ENCODE data around the gene KRT7. TPM values are rescaled to one million over a fixed set of nuclear protein-coding genes. Genes with fewer than 3 reads are reported as not detected.

The KRT7 gene
- total RNA-seq, 1 experiment from 2014 or later = 10.0 TPM

DNA sequence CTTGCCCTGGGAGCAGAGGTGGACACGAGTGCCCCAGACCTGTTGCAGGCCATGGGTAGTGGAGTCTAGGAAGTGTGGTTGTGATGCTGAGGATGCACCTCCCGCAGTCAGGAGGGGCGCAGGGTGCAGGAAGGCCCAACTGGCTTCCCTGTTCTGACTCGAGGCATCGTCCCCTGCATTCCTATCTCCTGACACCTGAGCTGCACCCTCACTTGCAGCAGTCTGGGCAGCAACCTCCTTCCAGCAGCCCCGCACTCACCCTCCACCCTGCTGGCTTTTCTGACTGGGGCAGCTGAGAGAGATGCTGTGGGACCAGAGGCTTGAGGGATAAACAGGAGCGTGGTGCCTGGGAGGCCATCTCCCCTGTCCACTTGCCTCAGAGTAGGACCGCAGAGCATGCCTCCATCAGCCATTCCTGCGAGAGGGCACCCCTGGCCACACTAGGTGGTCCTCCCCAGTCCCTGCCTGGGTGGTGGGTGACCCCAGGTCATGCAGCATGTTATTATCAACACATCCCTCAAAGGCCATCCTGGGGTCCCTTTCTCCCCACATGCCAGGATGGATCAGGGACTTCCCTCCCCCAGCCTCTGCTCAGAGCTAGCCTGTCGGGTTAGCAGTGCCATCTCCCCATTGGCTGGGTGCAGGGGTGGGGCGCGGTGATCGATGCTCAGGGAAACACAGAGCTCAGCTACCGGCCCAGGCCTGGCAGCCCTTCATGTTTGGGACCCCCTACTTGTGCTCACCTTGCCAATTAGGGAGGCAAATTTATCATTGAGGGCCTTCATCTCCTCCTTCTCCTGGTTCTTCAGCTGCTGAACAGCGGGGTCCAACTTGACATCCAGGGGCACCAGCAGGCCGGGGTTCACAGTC lies 41.9 kb upstream of the KRT7 start:
- Histone ChIP-seq H3K79me2 (ENCODE audit: insufficient read depth, low read length) (no peaks in the 10 kb centered on the region), H3K27me3 (ENCODE audit: insufficient read depth, low read length) (no peaks in the 10 kb centered on the region), H4K91ac (ENCODE audit: insufficient read length, low read depth, low read length) (no peak overlapping the region), H3K9ac (ENCODE audit: extremely low read depth, insufficient read length, low read length) (no peak overlapping the region), H4K8ac (replicated peaks; ENCODE audit: insufficient read length, low read depth, low read length) (no peak overlapping the region), H3K4ac (ENCODE audit: low read depth, low read length) (no peak overlapping the region), H3K18ac (ENCODE audit: insufficient read length, low read depth, low read length) (no peak overlapping the region), H4K20me1 (ENCODE audit: control insufficient read depth, insufficient read depth, insufficient read length) (no peaks in the 10 kb centered on the region), H4K5ac (ENCODE audit: insufficient read length, low read depth, low read length) (no peak overlapping the region), H3K79me1 (ENCODE audit: insufficient read depth, low read depth, low read length, poor library complexity, severe bottlenecking) (no peaks in the 10 kb centered on the region), H3K14ac (ENCODE audit: insufficient read depth, low read length) (no peak overlapping the region), H2AFZ (ENCODE audit: low read length) (no peak overlapping the region), H3K4me1 (ENCODE audit: insufficient read depth, low read length) (no peaks in the 10 kb centered on the region), H2BK120ac (ENCODE audit: low read depth, low read length, poor library complexity, severe bottlenecking) (no peak overlapping the region), H2BK15ac (ENCODE audit: low read depth, low read length) (no peak overlapping the region), H2AK5ac (ENCODE audit: insufficient read length, low read length) (no peak overlapping the region), H3K4me2 (ENCODE audit: insufficient read depth, insufficient read length, low read length) (no peak overlapping the region), H2BK20ac (ENCODE audit: low read depth, low read length, poor library complexity, severe bottlenecking) (no peak overlapping the region), H2BK5ac (ENCODE audit: insufficient read length, low read length) (no peak overlapping the region), H3K9me3 (ENCODE audit: control insufficient read depth, low read depth, low read length) (no peaks in the 10 kb centered on the region), H3K23ac (ENCODE audit: insufficient read length, low read depth, low read length) (no peak overlapping the region), H2BK12ac (ENCODE audit: insufficient read length, low read depth, low read length) (no peak overlapping the region), H3K23me2 (ENCODE audit: insufficient read length, low read depth, low read length, poor library complexity, severe bottlenecking) (no peaks in the 10 kb centered on the region), H3T11ph (ENCODE audit: low read length) (no peak overlapping the region), H3K27ac (ENCODE audit: insufficient read length, low read depth, low read length) (no peak overlapping the region), H3K56ac (ENCODE audit: insufficient read length, low read depth, low read length) (no peak overlapping the region)
- no CpG with 5 or more reads among the region's 16 CpGs for WGBS (ENCODE audit: extremely low coverage, insufficient read length, low lambda C conversion rate)
- H3K9me3 Mint-ChIP-seq = no peaks in the 10 kb centered on the region
- no peaks in the 10 kb centered on the region for H3K36me3 Mint-ChIP-seq (ENCODE audit: insufficient read depth in 1 of 3, low read depth in 3 of 3)
- H3K4me1 Mint-ChIP-seq = peaks cover 10 to 52% of the 10 kb centered on the region in 2 experiments
- H3K27ac Mint-ChIP-seq = no peak overlapping the region
- no peak overlapping the region for H3K4me3 Mint-ChIP-seq
- TF ChIP-seq, protein P1, sequence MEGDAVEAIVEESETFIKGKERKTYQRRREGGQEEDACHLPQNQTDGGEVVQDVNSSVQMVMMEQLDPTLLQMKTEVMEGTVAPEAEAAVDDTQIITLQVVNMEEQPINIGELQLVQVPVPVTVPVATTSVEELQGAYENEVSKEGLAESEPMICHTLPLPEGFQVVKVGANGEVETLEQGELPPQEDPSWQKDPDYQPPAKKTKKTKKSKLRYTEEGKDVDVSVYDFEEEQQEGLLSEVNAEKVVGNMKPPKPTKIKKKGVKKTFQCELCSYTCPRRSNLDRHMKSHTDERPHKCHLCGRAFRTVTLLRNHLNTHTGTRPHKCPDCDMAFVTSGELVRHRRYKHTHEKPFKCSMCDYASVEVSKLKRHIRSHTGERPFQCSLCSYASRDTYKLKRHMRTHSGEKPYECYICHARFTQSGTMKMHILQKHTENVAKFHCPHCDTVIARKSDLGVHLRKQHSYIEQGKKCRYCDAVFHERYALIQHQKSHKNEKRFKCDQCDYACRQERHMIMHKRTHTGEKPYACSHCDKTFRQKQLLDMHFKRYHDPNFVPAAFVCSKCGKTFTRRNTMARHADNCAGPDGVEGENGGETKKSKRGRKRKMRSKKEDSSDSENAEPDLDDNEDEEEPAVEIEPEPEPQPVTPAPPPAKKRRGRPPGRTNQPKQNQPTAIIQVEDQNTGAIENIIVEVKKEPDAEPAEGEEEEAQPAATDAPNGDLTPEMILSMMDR (conservative IDR thresholded peaks at IDR 0.05) = no peak
- no peak for DNase-seq
- H3K27me3 Mint-ChIP-seq (ENCODE audit: low read depth) = peaks cover 4% of the 10 kb centered on the region
